Glutamatergic neuron (in vitro differentiated cells): ENCODE results near the gene TEDC2. TPM values are rescaled to one million over a fixed set of nuclear protein-coding genes. Genes with fewer than 3 reads are reported as not detected.

Experiments
- DNase-seq: peaks from one replicate; pipeline ENCODE4 v3.0.0; 2022
- H3K27ac Mint-ChIP-seq: one replicate; pipeline ENCODE4 v1.8.0; 2020; ENCODE audit warnings: mild to moderate bottlenecking, mixed read lengths, inconsistent platforms; ENCODE audit not compliant: unreplicated experiment
- H3K27me3 Mint-ChIP-seq: one replicate; pipeline ENCODE4 v1.8.0; 2020; ENCODE audit warnings: mild to moderate bottlenecking, moderate library complexity, mixed read lengths, inconsistent platforms; ENCODE audit not compliant: unreplicated experiment
- H3K36me3 Mint-ChIP-seq: one replicate; pipeline ENCODE4 v1.8.0; 2020; ENCODE audit warnings: mild to moderate bottlenecking, mixed read lengths, inconsistent platforms; ENCODE audit not compliant: unreplicated experiment
- H3K4me1 Mint-ChIP-seq: one replicate; pipeline ENCODE4 v1.8.0; 2020; ENCODE audit warnings: mild to moderate bottlenecking, low read depth, mixed read lengths, inconsistent platforms; ENCODE audit not compliant: unreplicated experiment
- H3K4me3 Mint-ChIP-seq: one replicate; pipeline ENCODE4 v1.8.0; 2020; ENCODE audit warnings: mild to moderate bottlenecking, mixed read lengths, inconsistent platforms; ENCODE audit not compliant: unreplicated experiment
- H3K9me3 Mint-ChIP-seq: one replicate; pipeline ENCODE4 v1.8.0; 2020; ENCODE audit warnings: mild to moderate bottlenecking, moderate library complexity, mixed read lengths, inconsistent platforms; ENCODE audit not compliant: unreplicated experiment
- CTCF ChIP-seq: fragments of 200-600 bp; sonication (generic); IDR thresholded peaks from one replicate; pipeline ENCODE4 v1.5.0; 2021; ENCODE audit not compliant: partially characterized antibody, unreplicated experiment
- total RNA-seq: library from RNA; stranded (reverse); fragmentation: NEBNext Ultra II Directional; extraction: Animal tissue kit (Norgen Biotek cat#: 25700); gene quantifications from one replicate; pipeline ENCODE4 v1.2.1, GENCODE V29; 2021; ENCODE audit not compliant: unreplicated experiment

The TEDC2 gene
- total RNA-seq, 1 donor from 2014 or later = 21.1 TPM

GRCh38 chr16:2428051-2428783 lies 31.7 kb upstream of the TEDC2 start:
- peak overlapping the region; percentile 88 for H3K4me3 Mint-ChIP-seq
- TF ChIP-seq CTCF = no peak
- H3K36me3 Mint-ChIP-seq = no peaks in the 10 kb centered on the region
- peaks cover 9% of the 10 kb centered on the region for H3K27me3 Mint-ChIP-seq
- peaks cover 12% of the 10 kb centered on the region for H3K9me3 Mint-ChIP-seq
- H3K4me1 Mint-ChIP-seq = peaks cover 13% of the 10 kb centered on the region
- H3K27ac Mint-ChIP-seq = peak overlapping the region; percentile 95
- DNase-seq = peak; percentile 61

GRCh38 chr16:2428784-2429033 lies 31.2 kb upstream of the TEDC2 start:
- TF ChIP-seq CTCF = no peak
- H3K4me3 Mint-ChIP-seq = peak overlapping the region; percentile 88
- H3K27ac Mint-ChIP-seq = peak overlapping the region; percentile 95
- H3K27me3 Mint-ChIP-seq = peaks cover 9% of the 10 kb centered on the region
- H3K36me3 Mint-ChIP-seq = no peaks in the 10 kb centered on the region
- peaks cover 13% of the 10 kb centered on the region for H3K4me1 Mint-ChIP-seq
- peaks cover 12% of the 10 kb centered on the region for H3K9me3 Mint-ChIP-seq
- no peak for DNase-seq

- peak; percentile 100 for DNase-seq
- Mint-ChIP-seq H3K36me3 (no peaks in the 10 kb centered on the region), H3K27me3 (peaks cover 9% of the 10 kb centered on the region), H3K4me1 (peaks cover 13% of the 10 kb centered on the region), H3K4me3 (peak within 1 kb of the TSS; percentile 98), H3K9me3 (peaks cover 12% of the 10 kb centered on the region), H3K27ac (peak within 1 kb of the TSS; percentile 95)
- no peak for TF ChIP-seq CTCF
Measured at GRCh38 chr16:2429034-2429770, 30.7 kb upstream of the TEDC2 start, which contains the start of gene CCNF. TSS of gene CCNF (plus strand) at chr16:2429447. CDS start at chr16:2429482, 35 bp downstream.

- peaks cover 7% of the 10 kb centered on the region for H3K27me3 Mint-ChIP-seq
- DNase-seq = peak; percentile 35
- no peaks in the 10 kb centered on the region for H3K36me3 Mint-ChIP-seq
- H3K27ac Mint-ChIP-seq = peak overlapping the region; percentile 89
- no peak for TF ChIP-seq CTCF
- H3K4me3 Mint-ChIP-seq = peak overlapping the region; percentile 98
- peaks cover 13% of the 10 kb centered on the region for H3K4me1 Mint-ChIP-seq
- peaks cover 12% of the 10 kb centered on the region for H3K9me3 Mint-ChIP-seq
Measured at GRCh38 chr16:2429771-2430663, 29.9 kb upstream of the TEDC2 start.
